H1 (cell line): ENCODE measurements around the gene ZNF747. TPM values are rescaled to one million over a fixed set of nuclear protein-coding genes. Genes with fewer than 3 reads are reported as not detected.

Source experiments
- EZH2 ChIP-seq: fragments of 200-600 bp; sonication (generic); IDR thresholded peaks from 2 replicates; pipeline ENCODE4 v1.7.1; 2012; ENCODE audit warnings: low read depth, mild to moderate bottlenecking, moderate library complexity, low read length, inconsistent platforms; ENCODE audit not compliant: severe bottlenecking
- GABPA ChIP-seq: IDR thresholded peaks from 2 replicates; pipeline ENCODE4 v1.6.1; 2011; ENCODE audit warnings: mild to moderate bottlenecking, low read length, moderate library complexity, borderline replicate concordance; ENCODE audit not compliant: insufficient read depth
- KDM5A ChIP-seq: fragments of 200-600 bp; IDR thresholded peaks from 2 replicates; pipeline ENCODE4 v1.7.1; 2012; ENCODE audit warnings: mild to moderate bottlenecking, low read length, inconsistent platforms, mixed read lengths
- NRF1 ChIP-seq: IDR thresholded peaks from 2 replicates; pipeline ENCODE4 v1.6.1; 2011; ENCODE audit warnings: mild to moderate bottlenecking, low read depth, low read length, improper control_type of control experiment
- SIN3A ChIP-seq, 2 experiments: IDR thresholded peaks in 1 of 2; conservative IDR thresholded peaks in 1 of 2; 2 replicates each; pipeline ENCODE4 v1.6.1; 2011 to 2012; ENCODE audit warnings: low read length in 2 of 2, improper control_type of control experiment in 1 of 2, low read depth in 1 of 2, mild to moderate bottlenecking in 1 of 2
- SUZ12 ChIP-seq: fragments of 200-600 bp; sonication (generic); IDR thresholded peaks from 2 replicates; pipeline ENCODE4 v1.6.1; 2012; ENCODE audit warnings: mild to moderate bottlenecking, inconsistent platforms, low read length, moderate library complexity, mixed read lengths
- TBP ChIP-seq: IDR thresholded peaks from 2 replicates; pipeline ENCODE4 v1.6.1; 2011; ENCODE audit warnings: low read depth, low read length, improper control_type of control experiment
- polyA plus RNA-seq, 7 experiments: library from polyadenylated mRNA; depleted of rRNA in 3 of 7; stranded (reverse) in 5 of 7; unstranded in 2 of 7; fragments of >200 nt in 5 of 7; fragments of 200-250 nt in 2 of 7; gene quantifications; 1 replicate in 5 of 7; 2 replicates in 1 of 7; 4 replicates in 1 of 7; pipeline versions ENCODE4 v1.2.1 to v1.2.3, GENCODE V29; 2011 to 2013; ENCODE audit warnings: missing spikeins in 2 of 7, mixed read lengths in 2 of 7
- total RNA-seq: library from RNA; stranded (reverse); fragmentation: NEBNext Ultra II Directional; extraction: Animal tissue kit (Norgen Biotek cat#: 25700); gene quantifications from 2 replicates; pipeline ENCODE4 v1.2.1, GENCODE V29; 2021

The ZNF747 gene
- total and polyA plus RNA-seq, 2 of the 8 experiments (the other 6 are each of a cell fraction or from before 2014, with no cell fraction given), result 9.9 to 10.3 TPM

DNA sequence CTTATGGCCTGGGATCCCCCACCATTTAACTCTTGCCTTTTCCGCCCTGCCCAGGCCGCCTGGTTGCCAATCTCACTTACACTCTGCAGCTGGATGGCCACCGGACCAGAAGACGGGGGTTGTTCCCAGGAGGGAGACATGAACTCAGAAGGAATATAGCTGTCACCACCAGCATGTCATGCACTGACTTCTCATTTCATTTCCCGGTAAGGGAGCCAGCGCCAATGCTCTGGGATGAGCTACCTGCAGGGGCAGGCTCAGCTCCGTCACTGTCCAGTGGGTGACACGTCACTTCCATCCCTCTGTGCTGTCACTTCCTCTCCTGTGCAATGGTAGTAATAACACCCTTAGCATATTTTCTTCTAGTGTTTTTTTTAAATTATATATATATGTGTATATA, 35.4 kb downstream of the ZNF747 start (continued):
- no peak for TF ChIP-seq EZH2
- TF ChIP-seq SIN3A (conservative IDR thresholded peaks at IDR 0.05 in 1 of 2, IDR thresholded peaks at IDR 0.05 in 1 of 2; ENCODE audit: low read depth in 1 of 2, low read length in 2 of 2), result no peak
- no peak for TF ChIP-seq GABPA
- TF ChIP-seq TBP, result no peak
- TF ChIP-seq KDM5A, result no peak
- no peak for TF ChIP-seq NRF1
- TF ChIP-seq SUZ12, result no peak
- TF ChIP-seq, all 59 proteins: peak for 0
